Kidney (tissue), 14 donors: ENCODE results near the gene PPP1R16B. TPM values are rescaled to one million over a fixed set of nuclear protein-coding genes. Genes with fewer than 3 reads are reported as not detected.

Source experiments
- DNase-seq, 5 donors: peaks; one replicate each; pipeline ENCODE4 v3.0.0-alpha.2; 2013 to 2020
- FAIRE-seq: peaks from 2 replicates; lab custom pipeline; 2012; peaks lifted over from hg19 to GRCh38; lab: Jason Lieb, UNC
- H3K27ac ChIP-seq, 2 donors: one replicate each; pipeline ENCODE4 v1.7.0; 2013; ENCODE audit warnings: low read depth in 2 of 2, low read length in 2 of 2, inconsistent platforms in 1 of 2
- H3K27me3 ChIP-seq: one replicate; pipeline ENCODE4 v1.7.1; 2013; ENCODE audit warnings: low read length, inconsistent platforms; ENCODE audit not compliant: control insufficient read depth, insufficient read depth
- H3K36me3 ChIP-seq, 3 donors: one replicate each; pipeline versions ENCODE4 v1.7.0 to v1.7.1; 2013; ENCODE audit warnings: low read length in 3 of 3, control low read depth in 1 of 3, inconsistent platforms in 1 of 3; ENCODE audit not compliant: insufficient read depth in 3 of 3, control insufficient read depth in 2 of 3
- H3K4me1 ChIP-seq, 3 donors: one replicate each; pipeline versions ENCODE4 v1.7.0 to v1.7.1; 2013; ENCODE audit warnings: low read length in 3 of 3, inconsistent platforms in 1 of 3, low read depth in 1 of 3; ENCODE audit not compliant: control insufficient read depth in 2 of 3, insufficient read depth in 2 of 3
- H3K4me3 ChIP-seq, 3 donors: one replicate each; pipeline versions ENCODE4 v1.7.0 to v1.8.1; 2013; ENCODE audit warnings: low read length in 3 of 3, control low read depth in 1 of 3, inconsistent platforms in 1 of 3
- H3K9ac ChIP-seq, 3 donors: one replicate each; pipeline versions ENCODE4 v1.7.0 to v1.7.1; 2013; ENCODE audit warnings: low read length in 3 of 3, control low read depth in 1 of 3, inconsistent platforms in 1 of 3
- H3K9me3 ChIP-seq, 3 donors: one replicate each; pipeline versions ENCODE4 v1.7.0 to v1.7.1; 2013; ENCODE audit warnings: low read length in 3 of 3, control low read depth in 1 of 3, inconsistent platforms in 1 of 3; ENCODE audit not compliant: control insufficient read depth in 2 of 3, insufficient read depth in 1 of 3
- CTCF ChIP-seq: IDR thresholded peaks from 3 replicates; pipeline ENCODE4 v1.5.1; 2012; ENCODE audit warnings: mild to moderate bottlenecking, moderate library complexity, borderline replicate concordance; ENCODE audit not compliant: insufficient read depth; ENCODE audit errors: extremely low read depth
- intact Hi-C: fragments of 100-400 bp; cut with DNase I; formaldehyde crosslinking; loops from one replicate; pipeline ENCODE4 v1.11.1; 2022
- polyA plus RNA-seq: library from polyadenylated mRNA; stranded (reverse); fragments of 350-450 nt; fragmentation: Illumina TruSeq; extraction: RNeasy Lipid Tissue Mini Kit (QIAGEN cat#74804); gene quantifications from one replicate; pipeline ENCODE4 v1.2.3, GENCODE V29; 2014; ENCODE audit warnings: low read depth, low replicate concordance; ENCODE audit not compliant: insufficient read depth
- total RNA-seq: library from RNA; stranded (reverse); fragmentation: NEBNext Ultra II Directional; extraction: Animal tissue kit (Norgen Biotek cat#: 25700); gene quantifications from one replicate; pipeline ENCODE4 v1.2.1, GENCODE V29; 2021
- donor health status: control.
- donor health status: control.
- donor health status: control.
- donor health status: control.
- donor health status: control.
- donor health status: DM: yes; HTN: yes; CAD: no.
- donor health status: Normal renal cell carcinoma (clear cell type).

PPP1R16B gene
- total and polyA plus RNA-seq, 2 donors from 2014 or later, result 11.5 to 29.4 TPM

- no peak for DNase-seq
- Histone ChIP-seq H3K9ac (no peak overlapping the region), H3K4me3 (no peak overlapping the region), H3K27me3 (no peaks in the 10 kb centered on the region), H3K9me3 (no peaks in the 10 kb centered on the region), H3K36me3 (no peaks in the 10 kb centered on the region), H3K27ac (no peak overlapping the region), H3K4me1 (peaks cover 0 to 5% (median 0%) of the 10 kb centered on the region in 3 donors)
- no peak for FAIRE-seq
- TF ChIP-seq CTCF, result no peak
- intact Hi-C loops, result no loop called here
These were observed 139.5 kb downstream of the PPP1R16B start for GRCh38 chr20:38945012-38945411.

DNA sequence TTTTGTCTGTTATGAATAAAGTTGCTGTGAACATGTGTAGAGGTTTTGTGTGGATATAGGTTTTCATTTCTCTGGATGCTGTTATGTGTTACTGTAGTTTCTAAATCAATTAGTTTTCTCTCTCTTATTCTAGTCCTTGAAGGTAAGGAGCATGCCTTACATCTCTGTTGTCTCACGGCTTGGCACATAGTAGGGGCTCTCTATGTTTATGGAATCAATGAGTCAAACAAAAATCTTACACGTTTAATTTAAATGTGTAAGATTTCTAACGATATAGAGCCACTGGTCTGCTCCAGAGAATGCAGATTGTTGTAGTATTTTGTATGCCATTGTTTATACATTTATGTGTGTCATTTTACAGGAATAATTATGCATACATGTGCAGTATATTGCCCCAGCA, 141.3 kb downstream of the PPP1R16B start:
- Histone ChIP-seq H3K27ac (no peak overlapping the region), H3K4me1 (no peaks in the 10 kb centered on the region), H3K9me3 (no peaks in the 10 kb centered on the region), H3K9ac (no peak overlapping the region), H3K27me3 (no peaks in the 10 kb centered on the region), H3K4me3 (no peak overlapping the region), H3K36me3 (no peaks in the 10 kb centered on the region)
- no peak for DNase-seq
- no peak for FAIRE-seq
- no peak for TF ChIP-seq CTCF
- intact Hi-C loops, result no loop called here

GRCh38 chr20:38947931-38948362, 142.4 kb downstream of the PPP1R16B start:
- Histone ChIP-seq H3K9me3 (no peaks in the 10 kb centered on the region), H3K27ac (no peak overlapping the region), H3K9ac (no peak overlapping the region), H3K4me3 (no peak overlapping the region), H3K4me1 (no peaks in the 10 kb centered on the region), H3K27me3 (no peaks in the 10 kb centered on the region), H3K36me3 (peaks cover 0 to 2% (median 0%) of the 10 kb centered on the region in 3 donors)
- no peak for FAIRE-seq
- DNase-seq, result no peak
- intact Hi-C loops, result no loop called here
- TF ChIP-seq CTCF, result no peak

GRCh38 chr20:38950254-38950653, 144.8 kb downstream of the PPP1R16B start:
- peaks cover 0 to 2% (median 0%) of the 10 kb centered on the region in 3 donors for H3K36me3 ChIP-seq
- H3K4me3 ChIP-seq, result no peak overlapping the region
- H3K27me3 ChIP-seq, result no peaks in the 10 kb centered on the region
- FAIRE-seq (no peak), DNase-seq (no peak)
- TF ChIP-seq CTCF, result no peak
- H3K4me1 ChIP-seq, result no peaks in the 10 kb centered on the region
- H3K9ac ChIP-seq, result no peak overlapping the region
- H3K27ac ChIP-seq, result no peak overlapping the region
- intact Hi-C loops, result no loop called here
- no peaks in the 10 kb centered on the region for H3K9me3 ChIP-seq
